GM10266 (cell line): Measurements from ENCODE around the gene DOCK1.

Experiments used
- DNase-seq: peaks from one replicate; pipeline ENCODE4 v3.0.0; 2012; ENCODE audit errors: extremely low spot score
- CTCF ChIP-seq: IDR thresholded peaks from 2 replicates; pipeline ENCODE4 v1.5.1; 2012; ENCODE audit warnings: mild to moderate bottlenecking, low read depth; ENCODE audit not compliant: control insufficient read depth, insufficient read depth; ENCODE audit errors: missing control alignments

The DOCK1 gene

GRCh38 chr10:127245456-127245855, 340.2 kb downstream of the DOCK1 start:
- TF ChIP-seq CTCF: no peak
- DNase-seq: no peak

- TF ChIP-seq CTCF: no peak
- no peak for DNase-seq
Observed at GRCh38 chr10:127250031-127250430, 344.8 kb downstream of the DOCK1 start.

GRCh38 chr10:127252818-127253217, 347.6 kb downstream of the DOCK1 start:
- no peak for DNase-seq
- no peak for TF ChIP-seq CTCF

GRCh38 chr10:127254276-127254675, 349.0 kb downstream of the DOCK1 start:
- no peak for DNase-seq
- no peak for TF ChIP-seq CTCF

- no peak for TF ChIP-seq CTCF
- no peak for DNase-seq
Observed at GRCh38 chr10:127257395-127257794, 352.2 kb downstream of the DOCK1 start.

GRCh38 chr10:127259347-127259746, 354.1 kb downstream of the DOCK1 start:
- TF ChIP-seq CTCF: no peak
- DNase-seq: no peak

- no peak for TF ChIP-seq CTCF
- DNase-seq: no peak
Observed at GRCh38 chr10:127262606-127263005, 357.4 kb downstream of the DOCK1 start.
